ENCODE measurements around the gene MPC1. TPM values are rescaled to one million over a fixed set of nuclear protein-coding genes. Genes with fewer than 3 reads are reported as not detected.

The MPC1 gene
- total and polyA plus RNA-seq, 7 donors, result 76.2 to 193 (median 136) TPM

DNA sequence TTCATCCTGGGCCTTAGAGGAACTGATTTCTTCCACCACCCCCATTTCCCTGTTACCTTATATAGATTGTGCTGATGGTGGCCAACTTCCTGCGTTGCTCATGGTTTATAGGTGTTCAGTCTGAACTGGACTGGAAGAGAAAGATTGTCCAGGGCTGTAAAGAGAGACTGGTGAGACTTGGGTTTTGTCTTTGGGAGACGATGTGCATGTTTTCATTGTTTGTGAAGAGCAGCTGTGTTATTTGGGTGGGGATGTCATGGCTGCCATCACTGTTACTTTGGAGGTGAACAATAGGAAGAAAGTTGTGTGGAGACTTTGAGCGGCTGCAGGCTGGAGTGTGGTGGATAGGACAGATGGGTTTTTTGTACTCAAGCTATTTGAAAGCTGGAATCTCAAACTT, 15.6 kb upstream of the MPC1 start:
- Histone ChIP-seq H3K4me3 (no peak overlapping the region), H3K4me1 (peaks cover 7% of the 10 kb centered on the region), H3K36me3 (ENCODE audit: insufficient read depth in 1 of 2, low read depth in 1 of 2) (no peaks in the 10 kb centered on the region), H3K27ac (no peak overlapping the region), H3K9me3 (no peaks in the 10 kb centered on the region), H3K27me3 (ENCODE audit: insufficient read depth in 3 of 3, low read length in 2 of 3) (no peaks in the 10 kb centered on the region)
- TF ChIP-seq, protein P1, sequence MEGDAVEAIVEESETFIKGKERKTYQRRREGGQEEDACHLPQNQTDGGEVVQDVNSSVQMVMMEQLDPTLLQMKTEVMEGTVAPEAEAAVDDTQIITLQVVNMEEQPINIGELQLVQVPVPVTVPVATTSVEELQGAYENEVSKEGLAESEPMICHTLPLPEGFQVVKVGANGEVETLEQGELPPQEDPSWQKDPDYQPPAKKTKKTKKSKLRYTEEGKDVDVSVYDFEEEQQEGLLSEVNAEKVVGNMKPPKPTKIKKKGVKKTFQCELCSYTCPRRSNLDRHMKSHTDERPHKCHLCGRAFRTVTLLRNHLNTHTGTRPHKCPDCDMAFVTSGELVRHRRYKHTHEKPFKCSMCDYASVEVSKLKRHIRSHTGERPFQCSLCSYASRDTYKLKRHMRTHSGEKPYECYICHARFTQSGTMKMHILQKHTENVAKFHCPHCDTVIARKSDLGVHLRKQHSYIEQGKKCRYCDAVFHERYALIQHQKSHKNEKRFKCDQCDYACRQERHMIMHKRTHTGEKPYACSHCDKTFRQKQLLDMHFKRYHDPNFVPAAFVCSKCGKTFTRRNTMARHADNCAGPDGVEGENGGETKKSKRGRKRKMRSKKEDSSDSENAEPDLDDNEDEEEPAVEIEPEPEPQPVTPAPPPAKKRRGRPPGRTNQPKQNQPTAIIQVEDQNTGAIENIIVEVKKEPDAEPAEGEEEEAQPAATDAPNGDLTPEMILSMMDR (IDR thresholded peaks at IDR 0.05), result no peak
- ATAC-seq (no peak), DNase-seq (no peak)
- intact Hi-C loops (cut with DNase I), result loop anchor here in 1 of 2 donors (5.0 kb wide), 1 partner anchor 81 kb away; no protein-coding TSS in a partner anchor
- 75 to 91% (median 79%) methylated on average over 3 of the region's 3 CpGs for WGBS, 3 donors

DNA sequence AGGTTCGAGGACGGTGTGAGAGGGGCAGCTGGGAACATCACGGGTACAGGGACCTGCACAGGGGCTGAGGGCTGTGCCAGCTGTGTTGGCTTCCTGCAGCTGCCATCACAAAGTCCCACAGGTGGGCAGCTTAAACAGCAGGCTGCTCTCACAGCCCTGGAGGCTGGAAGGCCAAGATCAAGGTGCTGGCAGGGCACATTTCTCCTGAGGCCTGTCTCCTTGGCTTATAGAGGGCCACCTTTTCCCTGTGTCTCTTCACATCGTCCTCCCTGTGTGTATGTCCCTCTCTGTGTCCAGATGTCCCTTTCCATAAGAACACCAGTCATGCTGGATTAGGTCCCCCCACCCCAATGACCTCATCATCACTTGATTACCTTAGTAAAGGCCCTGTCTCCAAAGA, 15.1 kb upstream of the MPC1 start:
- WGBS, 3 donors, result 88 to 96% (median 93%) methylated on average over 4 of the region's 4 CpGs
- no peak for ATAC-seq
- intact Hi-C loops (cut with DNase I), result loop anchor here in 1 of 2 donors (5.0 kb wide), 1 partner anchor 81 kb away; no protein-coding TSS in a partner anchor

DNA sequence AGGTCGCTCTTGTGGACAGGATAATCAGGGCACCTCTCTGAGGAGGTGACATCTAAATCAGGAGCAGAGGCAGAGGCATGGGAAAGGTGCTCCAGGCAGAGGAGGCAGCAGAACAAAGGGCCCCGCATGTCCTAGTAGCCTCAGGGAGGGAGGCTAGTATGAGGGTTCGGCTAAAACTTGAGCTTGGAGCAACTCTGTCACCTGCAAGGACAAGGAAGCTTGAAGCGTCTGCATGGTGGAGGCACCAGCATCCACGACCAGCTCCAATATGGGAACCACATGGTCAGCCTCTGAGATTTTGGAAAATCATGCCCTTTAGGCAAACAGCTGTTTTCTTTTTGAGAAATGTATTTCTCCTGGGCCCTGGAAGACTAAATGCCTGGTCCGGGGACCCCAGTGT, 13.0 kb upstream of the MPC1 start:
- TF ChIP-seq, protein P1 (IDR thresholded peaks at IDR 0.05), result no peak
- intact Hi-C loops (cut with DNase I), result loop anchor here in 1 of 2 donors (5.0 kb wide), 1 partner anchor 78 kb away; no protein-coding TSS in a partner anchor
- DNase-seq (no peak), ATAC-seq (no peak)
- Histone ChIP-seq H3K27ac (no peak overlapping the region), H3K9me3 (no peaks in the 10 kb centered on the region), H3K36me3 (ENCODE audit: insufficient read depth in 1 of 2, low read depth in 1 of 2) (no peaks in the 10 kb centered on the region), H3K4me1 (peaks cover 7% of the 10 kb centered on the region), H3K4me3 (no peak overlapping the region), H3K27me3 (ENCODE audit: insufficient read depth in 3 of 3, low read length in 2 of 3) (no peaks in the 10 kb centered on the region)
- WGBS, 3 donors, result 85 to 94% (median 91%) methylated on average over 6 of the region's 6 CpGs

More for the DNA sequence above, 15.1 kb upstream of the MPC1 start:
- Histone ChIP-seq H3K36me3 (ENCODE audit: insufficient read depth in 1 of 2, low read depth in 1 of 2) (no peaks in the 10 kb centered on the region), H3K4me3 (no peak overlapping the region), H3K27me3 (ENCODE audit: insufficient read depth in 3 of 3, low read length in 2 of 3) (no peaks in the 10 kb centered on the region), H3K9me3 (no peaks in the 10 kb centered on the region), H3K27ac (no peak overlapping the region), H3K4me1 (peaks cover 7% of the 10 kb centered on the region)
- no peak for DNase-seq
- TF ChIP-seq, protein P1 (IDR thresholded peaks at IDR 0.05), result no peak

DNA sequence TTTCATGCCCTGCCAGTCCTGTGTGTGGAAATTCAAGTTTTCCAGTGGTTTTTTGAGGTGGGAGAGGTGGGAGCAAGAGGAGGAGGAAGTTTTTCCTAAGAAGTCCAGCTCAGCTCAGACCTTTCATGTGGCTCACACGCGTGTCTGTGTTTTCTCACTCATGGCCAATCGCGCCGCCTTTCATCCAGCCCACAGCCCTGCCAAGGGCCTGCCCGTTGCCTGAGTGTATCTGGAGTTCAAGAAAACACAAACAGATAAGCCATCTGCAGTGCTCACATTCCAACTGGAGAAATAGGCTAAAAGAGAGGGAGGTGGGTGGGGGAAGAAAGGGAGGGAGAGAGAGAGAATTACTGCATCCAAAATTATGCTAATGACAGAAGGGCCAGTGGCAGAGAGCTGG, 12.6 kb upstream of the MPC1 start:
- H3K4me3 ChIP-seq, result no peak overlapping the region
- H3K4me1 ChIP-seq, result peaks cover 7% of the 10 kb centered on the region
- no peaks in the 10 kb centered on the region for H3K27me3 ChIP-seq (ENCODE audit: insufficient read depth in 3 of 3, low read length in 2 of 3)
- no peak overlapping the region for H3K27ac ChIP-seq
- WGBS, 3 donors, result 62 to 73% (median 66%) methylated on average over 6 of the region's 6 CpGs
- DNase-seq (no peak), ATAC-seq (no peak)
- TF ChIP-seq, protein P1 (IDR thresholded peaks at IDR 0.05), result no peak
- intact Hi-C loops (cut with DNase I), result loop anchor here in 1 of 2 donors (5.0 kb wide), 1 partner anchor 78 kb away; no protein-coding TSS in a partner anchor
- no peaks in the 10 kb centered on the region for H3K9me3 ChIP-seq
- H3K36me3 ChIP-seq (ENCODE audit: insufficient read depth in 1 of 2, low read depth in 1 of 2), result no peaks in the 10 kb centered on the region
